Measurements from ENCODE around the gene KRT35.

The KRT35 gene

DNA sequence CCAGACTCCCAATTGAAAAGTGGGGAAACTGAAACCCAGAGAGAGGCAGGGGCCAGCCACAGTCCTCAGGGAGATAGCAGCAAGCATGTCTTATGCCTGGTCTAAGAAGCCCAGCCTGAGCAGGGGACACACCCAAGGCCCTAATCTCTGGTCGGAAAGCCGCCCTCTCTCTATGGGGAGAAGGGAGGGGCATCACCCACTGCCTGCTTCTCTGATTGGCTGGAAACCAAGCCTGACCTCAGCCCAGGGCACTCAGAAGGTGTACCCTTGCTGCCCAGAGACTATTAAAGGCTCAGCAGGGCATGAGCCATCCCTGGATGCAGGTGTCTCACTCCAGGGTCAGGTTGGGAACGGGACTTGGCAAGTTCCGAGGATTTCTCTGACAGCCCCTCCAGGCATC is 30.2 kb upstream of the KRT35 start:
- DNase-seq = no peak

DNA sequence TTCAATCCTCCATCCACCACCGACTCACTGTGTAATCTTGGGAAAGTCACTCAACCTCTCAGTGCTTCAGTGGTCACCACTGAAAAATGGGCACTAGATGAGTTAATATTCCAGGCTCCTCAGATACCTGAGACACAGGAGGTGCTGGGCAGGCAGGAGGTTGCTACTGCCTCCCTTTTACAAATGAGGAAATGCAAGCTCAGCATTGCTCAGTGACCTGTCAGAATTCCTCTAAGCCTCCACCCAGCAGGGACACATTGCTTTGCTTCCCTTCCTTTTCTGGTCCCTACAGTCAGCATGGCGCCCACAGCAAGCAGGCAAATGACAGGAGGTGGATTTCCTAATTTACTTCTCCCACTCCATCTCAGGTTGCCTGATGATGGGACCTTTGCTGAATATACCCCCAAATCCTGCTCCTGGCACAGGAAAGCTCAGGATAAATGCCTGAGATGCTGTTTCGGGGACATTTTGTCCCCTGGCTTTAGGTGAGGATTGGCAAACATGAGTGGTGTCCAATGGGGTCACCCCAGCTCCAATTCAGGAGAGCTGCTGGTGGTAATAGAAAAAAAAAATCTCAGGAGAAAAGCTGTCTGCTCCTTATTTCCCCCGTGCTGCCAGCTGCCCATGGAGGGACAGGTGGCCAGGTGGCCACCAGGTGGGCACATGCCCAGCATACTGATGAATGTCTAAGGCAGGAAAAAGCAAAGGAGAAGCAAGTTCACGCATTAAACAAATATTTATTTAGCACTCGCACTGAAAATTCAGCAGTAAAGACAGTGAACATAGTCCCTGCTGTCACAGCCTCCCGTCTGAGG is 29.5 kb upstream of the KRT35 start:
- DNase-seq = no peak

DNA sequence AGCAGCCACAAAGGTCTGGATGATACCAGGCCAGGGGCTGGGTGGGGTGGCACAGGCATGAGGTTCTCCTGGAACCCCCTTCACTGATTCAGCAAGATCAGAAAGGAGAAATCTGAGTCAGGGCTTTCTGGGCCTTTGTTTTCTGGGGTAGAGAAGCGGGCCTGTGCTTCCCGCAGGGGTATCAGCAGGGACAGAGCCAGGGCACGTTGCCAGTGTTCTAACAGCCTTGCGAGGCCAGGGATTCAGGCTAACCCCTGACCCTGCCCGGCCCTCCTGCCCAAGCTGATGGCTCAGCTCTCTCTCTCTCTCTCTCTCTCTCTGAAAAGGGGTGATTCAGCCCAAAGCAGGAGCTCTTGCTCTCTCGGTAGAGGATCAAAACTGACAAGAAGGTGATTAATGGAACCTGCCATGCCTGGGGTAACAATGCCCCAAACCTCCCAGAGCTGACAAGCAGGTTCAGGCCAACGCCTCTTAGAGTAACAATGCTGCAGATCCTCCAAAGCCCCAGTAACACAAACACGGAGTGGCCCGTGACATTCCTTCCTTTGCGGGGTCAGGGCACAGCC is 26.4 kb upstream of the KRT35 start:
- no peak for DNase-seq

DNA sequence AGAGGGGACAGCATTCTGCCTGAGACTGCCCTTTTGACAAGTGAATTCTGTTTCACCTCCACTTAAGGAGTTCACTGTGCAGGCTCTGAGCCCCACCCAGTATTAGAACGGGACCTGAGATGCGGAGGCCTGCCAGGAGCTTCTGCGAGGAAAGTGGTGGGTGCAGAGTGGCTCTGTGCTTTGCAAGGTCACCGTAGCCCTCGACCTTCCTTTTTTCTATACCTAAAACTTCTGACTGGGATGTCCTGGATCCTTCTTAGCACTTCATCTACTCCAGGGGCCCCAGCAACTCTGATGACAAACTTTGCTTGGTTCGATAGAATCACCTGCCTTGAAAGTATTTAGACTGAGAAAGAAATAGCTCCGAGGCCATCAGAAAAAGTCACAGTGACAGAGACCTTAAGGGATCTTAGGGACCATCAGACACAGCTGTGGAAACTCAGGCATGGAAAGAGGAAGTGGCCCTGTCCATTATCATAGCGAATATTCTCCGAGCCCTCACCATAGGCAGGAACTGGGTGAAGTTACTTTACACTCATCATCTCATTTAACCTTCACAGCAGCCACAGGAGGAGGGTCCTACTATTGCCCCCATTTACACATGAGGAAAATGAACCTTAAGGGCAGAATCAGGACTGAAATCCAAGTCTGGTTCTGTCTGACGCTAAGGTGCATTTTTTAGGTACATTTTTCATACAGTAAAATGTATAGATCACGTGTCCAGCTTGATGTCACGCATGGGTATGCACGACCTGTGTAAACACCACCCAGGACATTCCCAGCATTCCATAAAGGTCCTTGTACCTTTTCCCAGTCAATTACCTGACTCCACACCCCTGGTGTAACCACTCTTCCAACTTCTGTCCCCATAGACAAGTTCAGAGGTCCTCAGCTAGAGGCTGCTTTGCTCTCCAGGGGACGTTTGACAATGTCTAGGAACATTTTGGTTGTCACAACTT is 25.1 kb upstream of the KRT35 start:
- DNase-seq = no peak

DNA sequence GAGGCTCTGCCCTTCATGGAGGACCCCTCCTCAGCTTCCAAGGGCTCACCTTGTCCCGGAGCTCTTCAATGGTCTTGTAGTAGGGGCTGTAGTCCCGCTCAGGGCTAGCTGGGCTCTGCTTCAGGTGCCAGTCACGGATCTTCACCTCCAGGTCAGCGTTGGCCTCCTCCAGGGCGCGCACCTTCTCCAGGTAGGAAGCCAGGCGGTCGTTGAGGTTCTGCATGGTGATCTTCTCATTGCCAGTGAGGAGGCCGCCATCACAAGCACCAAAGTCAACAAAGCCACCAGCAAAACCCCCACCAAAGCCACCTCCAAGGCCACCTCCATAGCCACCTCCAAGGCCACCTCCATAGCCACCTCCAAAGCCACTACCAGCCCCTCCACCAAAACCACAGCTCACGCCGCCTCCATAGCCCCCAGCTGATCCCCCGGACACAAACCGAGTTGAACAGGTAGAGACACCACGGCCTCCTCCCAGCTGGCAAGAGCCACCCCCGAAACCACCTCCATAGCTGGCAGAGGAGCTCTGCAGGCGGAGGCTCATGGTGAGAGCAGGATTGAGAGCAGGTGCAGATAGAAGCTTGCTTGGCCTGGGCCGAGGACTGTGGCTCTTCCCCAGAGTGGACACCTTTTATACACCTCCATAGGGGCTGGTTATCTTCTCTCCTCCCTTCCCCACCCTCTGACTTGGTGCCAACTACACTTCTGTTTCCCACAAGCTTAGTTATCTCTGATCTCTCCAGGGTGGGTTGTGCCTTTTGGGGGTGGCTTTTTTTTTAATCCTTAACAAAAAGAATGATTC is 24.3 kb upstream of the KRT35 start, which contains the start of gene KRT13:
KRT13 (minus strand) TSS at position 606 of the 802 bp plus-strand sequence; CDS start at position 544, 62 bp downstream.
- no peak for DNase-seq

DNA sequence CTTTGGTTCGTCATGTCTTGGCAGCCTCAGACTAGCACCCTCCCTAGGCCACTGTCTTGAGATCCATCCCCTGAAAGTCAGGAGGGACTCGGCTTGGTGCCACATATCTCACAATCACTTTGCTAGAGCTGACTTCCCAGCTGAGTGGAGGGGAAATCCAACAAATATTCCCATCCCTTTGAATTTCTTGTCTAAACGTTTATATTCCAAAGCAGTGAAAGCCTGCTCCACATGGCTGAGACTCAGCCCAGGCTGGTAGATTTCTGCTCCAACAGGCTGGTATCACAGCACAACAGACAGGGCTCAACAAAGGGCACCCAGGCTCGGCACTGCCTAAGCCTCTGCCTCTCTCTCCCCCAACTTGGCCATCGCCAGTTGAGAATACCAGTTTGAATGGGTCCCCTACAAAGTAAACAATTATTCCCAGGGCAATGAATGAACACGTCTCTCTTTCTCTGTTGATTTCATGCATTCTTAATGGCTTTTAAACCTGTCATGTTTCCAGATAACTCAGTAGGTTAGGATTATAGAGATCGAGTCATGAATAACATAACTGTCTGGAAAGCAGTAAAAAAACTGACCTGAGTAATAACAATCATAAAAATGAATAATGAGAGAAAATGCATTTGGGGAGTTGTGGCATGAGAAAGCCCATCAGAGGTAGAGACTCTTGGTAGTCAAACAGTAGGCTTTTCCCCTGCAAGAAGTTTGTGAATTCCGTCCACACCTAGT is 23.5 kb upstream of the KRT35 start:
- DNase-seq = no peak

DNA sequence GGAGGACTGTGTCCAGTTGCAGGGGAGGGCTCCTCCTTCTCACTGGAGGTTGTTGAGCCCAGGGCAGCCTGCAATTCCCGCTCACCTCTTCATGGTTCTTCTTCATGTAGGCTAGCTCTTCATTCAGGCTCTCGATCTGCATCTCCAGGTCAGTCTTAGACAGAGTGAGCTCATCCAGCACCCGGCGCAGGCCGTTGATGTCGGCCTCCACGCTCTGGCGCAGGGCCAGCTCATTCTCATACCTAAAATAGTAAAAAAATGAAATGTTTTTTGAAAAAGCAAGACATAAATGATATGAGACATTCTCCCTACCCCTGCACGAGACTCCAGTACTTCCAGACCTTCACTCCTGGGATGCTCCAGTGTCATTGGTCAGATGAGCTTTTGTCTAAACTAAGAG is 22.3 kb upstream of the KRT35 start:
- no peak for DNase-seq

DNA sequence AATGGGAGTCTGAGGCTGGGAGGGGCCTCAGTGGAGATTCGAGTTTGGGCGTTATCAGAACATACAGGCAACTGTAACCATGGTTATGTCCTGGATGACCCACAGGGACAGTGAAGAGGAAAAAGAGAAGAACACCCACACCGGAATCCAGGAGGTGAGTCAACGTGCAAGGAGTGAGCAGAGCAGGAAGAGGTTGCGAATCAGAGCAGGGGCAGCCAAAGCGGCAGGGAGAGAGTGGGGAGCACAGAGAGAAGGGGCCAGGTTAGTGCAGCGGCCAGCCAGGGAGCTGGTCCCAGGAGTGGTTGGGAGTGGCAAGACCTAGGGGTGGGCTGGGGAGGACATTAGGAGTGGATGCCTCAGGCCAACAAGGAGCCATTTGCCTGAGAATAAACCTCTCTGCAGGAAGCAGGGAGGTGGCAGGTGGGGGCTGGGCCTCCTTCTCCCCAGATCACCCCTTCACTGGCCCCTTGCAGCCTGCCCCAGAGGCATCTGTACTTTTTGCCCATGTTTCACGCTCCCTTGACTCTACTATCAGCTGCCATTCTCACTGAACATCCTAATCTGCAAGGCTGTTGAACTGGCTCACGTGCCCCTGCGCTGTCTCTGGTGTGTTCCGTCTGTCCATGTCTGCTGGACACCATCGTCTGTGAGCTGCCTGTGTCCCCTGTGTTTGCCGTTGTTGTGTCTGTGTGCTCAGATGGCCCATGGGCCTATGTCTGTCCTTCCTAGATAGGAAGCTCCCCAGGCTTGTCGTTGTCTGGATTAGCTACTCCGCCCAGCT is 19.4 kb upstream of the KRT35 start:
- peak; percentile 72 for DNase-seq

DNA sequence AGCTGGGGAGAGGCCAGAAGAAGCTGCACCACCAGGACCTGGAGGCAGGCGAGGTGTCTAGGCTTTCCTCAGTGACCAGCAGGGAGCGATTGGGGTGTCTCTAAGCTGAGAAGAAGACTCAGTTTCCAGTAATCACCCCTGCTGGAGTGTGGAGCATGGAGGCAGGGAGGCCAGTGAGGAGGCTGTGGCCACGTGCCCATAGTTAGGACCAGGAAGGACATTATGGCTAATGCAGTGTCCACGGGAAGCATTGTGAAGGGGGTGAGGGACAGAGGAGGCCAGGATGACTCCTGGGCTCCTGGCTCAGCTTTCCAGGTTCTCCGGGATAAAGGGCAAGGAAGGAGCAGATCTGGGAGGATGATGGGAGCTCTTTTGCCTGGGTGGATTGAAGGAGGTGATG is 18.8 kb upstream of the KRT35 start:
- DNase-seq = no peak

DNA sequence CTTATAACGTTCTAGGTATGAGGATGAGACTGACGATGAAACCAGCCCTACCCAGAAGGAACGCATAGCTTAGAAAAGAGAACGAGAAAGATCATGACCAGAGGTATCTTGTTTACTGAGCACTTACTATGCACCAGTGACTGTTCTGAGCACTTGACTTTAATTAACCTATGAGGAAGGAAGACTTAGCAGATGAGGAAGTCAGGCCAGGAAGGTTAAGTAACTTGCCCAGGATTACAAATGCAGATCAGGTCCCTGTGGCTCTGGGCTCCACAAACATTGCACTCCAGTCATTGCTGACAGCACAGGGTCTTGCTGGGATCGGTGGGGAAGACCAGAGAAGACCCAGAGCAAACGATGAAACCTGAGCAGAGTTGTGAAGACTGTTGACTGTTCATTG is 17.3 kb upstream of the KRT35 start:
- DNase-seq = no peak

DNA sequence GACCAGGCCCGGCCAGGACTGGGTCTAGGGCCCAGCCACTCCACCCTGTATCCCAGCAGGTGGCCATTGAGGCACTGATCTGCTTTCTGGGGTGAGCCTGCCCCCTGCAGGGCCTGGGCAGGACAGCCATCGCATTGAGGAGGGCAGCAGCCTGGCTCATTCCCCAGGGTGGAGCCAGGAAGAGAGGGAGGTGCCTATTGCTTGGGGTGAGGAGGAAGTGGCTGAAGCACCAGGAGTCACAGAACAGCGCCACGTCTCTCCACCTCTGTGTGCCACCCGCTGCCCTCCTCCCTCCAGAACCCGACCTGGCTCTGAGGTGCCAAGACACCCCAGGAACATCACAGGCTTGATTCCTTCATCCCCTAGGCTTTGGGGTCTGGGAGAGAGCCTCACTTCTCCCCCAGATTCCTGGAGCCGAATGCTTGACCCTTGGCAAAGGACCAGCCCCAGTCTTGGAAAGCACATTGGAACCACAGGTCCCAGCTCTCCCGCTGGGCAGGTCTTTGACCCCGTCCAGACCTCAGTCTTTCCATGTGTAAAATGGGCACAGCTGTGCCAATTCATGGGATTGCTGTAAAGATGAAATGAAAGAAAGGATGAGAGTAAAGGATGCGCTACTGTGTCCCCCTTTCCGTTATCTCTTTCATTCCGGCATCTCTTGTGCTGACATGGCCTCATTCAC is 16.0 kb upstream of the KRT35 start:
- DNase-seq = peak; percentile 93

DNA sequence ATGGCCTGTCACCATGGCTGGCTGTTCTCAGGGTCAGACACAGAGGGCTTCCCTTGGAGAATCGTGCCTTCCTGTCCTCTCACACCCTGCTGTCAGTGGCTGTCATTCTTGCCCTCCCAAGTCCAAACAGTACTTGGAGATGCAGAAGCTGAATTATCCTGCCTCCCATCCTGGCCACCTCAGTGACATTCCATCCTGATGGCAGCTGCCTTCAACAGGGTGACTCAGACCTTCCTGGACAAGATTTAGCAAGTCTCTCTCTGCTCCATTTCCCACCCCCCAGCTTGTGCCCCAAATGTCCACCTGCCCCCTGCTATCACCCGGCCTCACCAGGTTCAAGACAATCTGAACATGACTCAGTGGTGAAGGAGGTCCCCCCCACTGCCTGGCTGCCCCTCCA is 13.6 kb upstream of the KRT35 start:
- peak; percentile 29 for DNase-seq

DNA sequence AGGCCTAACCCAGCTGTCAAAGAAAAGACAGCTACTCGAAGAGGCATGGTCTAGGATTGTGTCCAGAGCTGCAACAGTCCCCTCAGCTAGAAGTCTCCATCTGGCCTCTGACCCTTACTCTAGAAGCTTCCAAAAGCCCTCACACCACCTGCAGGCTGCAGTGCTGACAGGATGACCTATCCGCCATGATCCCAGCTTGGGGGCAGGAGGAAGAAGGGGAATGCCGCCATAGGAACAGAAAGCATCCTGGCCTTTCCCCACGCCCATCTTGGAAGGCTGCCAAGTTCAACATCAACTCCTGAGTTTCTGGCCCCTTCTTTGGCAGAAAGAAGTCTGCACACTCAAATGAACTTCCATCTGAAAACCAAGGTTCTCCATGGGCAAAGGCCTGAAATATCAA is 11.8 kb upstream of the KRT35 start:
- no peak for DNase-seq

DNA sequence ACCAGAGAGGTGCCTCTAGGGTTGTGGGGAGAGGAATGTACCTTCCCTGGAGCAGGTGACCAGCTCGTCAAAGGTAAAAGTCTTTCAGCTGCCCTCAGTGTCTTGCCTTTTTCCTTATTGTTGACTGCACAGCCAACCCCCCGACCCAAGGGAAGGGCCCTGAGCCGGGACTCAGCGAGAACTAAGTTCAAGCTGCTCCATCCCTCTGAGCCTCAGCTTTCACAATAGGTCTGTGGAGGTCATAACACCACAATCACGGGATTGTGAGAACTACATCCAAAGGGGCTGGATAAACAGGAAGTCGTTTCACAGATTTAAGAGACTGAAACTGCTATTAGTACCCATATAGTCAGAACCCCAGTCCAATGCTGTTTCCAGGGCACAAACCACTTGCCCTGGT is 11.4 kb upstream of the KRT35 start:
- peak; percentile 71 for DNase-seq

DNA sequence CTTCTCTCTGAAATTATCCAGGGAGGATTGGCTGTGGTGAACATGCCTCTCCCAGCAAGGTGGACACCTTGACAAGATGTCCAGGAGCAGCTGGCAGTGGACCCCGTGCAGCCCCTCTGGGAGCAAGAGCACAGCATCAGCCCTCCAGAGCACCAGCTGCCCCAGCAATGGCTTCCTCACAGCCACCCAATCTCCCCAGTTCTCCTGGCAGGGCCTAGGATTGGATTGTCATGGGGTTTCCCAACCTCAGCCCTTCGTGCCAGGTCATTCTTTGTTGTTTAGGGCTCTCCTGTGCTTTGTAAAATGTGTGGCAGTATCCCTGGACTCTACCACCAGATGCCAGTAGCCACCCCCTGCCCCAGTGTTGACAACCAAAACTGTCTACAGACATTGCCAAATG is 10.5 kb upstream of the KRT35 start:
- DNase-seq = no peak

DNA sequence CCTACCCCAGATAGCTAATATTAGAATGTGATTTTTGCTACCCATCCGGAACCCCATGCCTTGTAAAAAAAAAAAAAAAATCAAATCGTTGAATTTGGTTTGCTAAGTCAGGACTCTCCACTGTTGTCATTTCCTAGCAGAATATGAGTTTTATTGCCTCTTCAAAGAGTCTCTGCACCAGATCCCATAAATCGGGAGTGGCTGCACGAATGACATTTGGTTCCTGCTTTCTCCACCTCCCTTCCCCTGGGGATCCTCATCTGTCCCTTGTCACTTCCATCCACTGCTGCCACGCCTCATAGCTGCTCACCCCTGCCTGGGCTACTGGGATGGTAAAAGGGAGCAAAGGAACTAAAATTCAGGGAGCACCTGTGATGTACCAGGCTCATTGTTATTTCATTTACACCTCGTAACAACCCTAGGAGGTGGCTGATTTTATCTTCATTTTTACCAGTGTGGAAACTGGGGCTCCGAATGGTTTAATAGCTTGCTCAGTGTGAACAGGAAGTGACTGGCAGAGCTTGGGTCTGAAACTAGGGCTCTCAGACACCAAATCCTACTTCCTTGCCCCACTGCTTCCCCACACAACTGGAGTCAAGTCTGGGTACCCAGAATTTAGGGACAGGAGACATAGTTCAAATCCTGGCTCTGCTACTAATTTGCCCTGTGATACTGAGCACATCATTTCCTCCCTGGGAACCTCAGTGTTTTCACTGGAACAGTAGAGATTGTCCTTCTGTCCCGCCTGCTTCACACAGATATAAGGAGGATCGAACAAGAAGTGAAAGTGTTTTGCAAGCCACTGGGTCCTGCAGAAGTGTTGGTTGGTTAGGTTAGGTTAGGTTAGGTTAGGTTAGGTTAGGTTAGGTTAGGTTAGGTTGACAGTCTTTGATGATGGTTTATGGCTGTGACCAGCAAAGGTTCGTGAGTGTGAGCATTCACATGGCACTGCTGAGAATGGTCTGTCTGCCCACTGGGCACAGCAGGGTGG is 9.3 kb upstream of the KRT35 start:
- DNase-seq = no peak

DNA sequence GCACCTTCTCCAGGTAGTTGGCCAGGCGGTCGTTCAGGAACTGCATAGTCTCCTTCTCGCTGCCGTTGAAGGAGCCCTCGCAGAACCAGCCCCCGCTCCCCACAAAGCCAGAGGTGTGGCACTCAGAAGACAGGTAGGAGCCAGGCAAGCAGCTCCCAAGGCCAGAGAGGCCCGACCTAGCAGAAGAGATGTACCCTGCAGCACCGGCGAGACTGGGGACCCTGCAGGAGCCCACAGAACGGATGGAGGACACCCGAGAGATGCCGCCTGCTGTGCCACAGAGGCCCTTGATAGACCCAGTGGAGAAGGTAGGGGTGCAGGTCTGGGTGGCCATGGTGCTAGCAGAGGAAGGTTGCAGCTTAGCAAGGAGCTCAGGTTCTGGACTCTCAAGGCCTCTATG is 8.6 kb upstream of the KRT35 start, which contains the start of gene KRT36:
KRT36 (minus strand) TSS at position 380 of the 400 bp plus-strand sequence; CDS start at position 334, 46 bp downstream.
- no peak for DNase-seq

DNA sequence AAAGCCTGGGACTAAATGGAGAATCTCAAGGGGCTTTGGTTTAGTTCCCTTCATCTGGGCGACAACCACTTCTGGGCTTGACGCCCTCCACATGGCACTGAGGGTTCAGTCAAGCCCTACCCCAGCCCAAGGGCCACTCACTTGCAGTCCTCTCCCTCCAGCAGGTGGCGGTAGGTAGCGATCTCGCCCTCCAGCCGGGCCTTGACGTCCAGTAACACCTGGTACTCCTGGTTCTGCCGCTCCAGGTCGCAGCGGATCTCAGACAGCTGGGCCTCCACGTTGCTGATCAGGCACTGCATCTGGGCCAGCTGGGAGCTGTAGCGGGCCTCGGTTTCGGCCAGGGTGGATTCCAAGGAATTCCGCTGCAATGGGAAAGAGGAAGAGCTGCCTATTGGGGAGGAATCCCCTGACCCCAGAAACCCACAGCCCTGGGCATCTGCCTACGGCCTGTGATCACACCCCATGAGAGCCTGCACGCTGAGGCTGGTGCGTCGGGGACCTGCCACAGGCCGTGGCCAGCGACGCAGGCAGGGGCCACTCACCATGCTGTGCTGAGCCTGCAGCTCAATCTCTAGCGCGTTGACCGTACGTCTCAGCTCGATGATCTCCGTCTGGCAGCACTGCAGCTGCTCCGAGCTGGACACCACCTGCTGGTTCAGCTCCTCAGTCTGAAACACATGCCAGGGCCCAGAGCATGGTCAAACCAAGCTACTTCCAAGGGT is 6.0 kb upstream of the KRT35 start:
- no peak for DNase-seq
